ENCODE data around the gene OCIAD2. TPM values are rescaled to one million over a fixed set of nuclear protein-coding genes. Genes with fewer than 3 reads are reported as not detected.
A peak's percentile ranks its signal among the peaks of the same experiment; 100 is the strongest.

The OCIAD2 gene
- 169 and 255 TPM in 2 replicates for total RNA-seq (2014; rRNA removed)
- Bru-seq, nascent RNA: percentile 75 among the genes with signal in this experiment
- percentile 68 among the genes with signal in this experiment for BruChase-seq, experiment 1, labeled RNA remaining after a 6-hour chase
- percentile 62 among the genes with signal in this experiment for BruChase-seq, experiment 2, labeled RNA remaining after a 2-hour chase
- long read RNA-seq, transcript OCIAD2-204 (6 exons, 812 nt): minor isoform, 15 of 176 reads
- long read RNA-seq, transcript OCIAD2-201 (6 exons, 636 nt): minor isoform, 6 of 176 reads
- long read RNA-seq, transcript OCIAD2-205 (7 exons, 1,163 nt): major isoform, 129 of 176 reads
- long read RNA-seq, partial matches to known transcripts: 21 of 176 reads
- long read RNA-seq, other reads (novel, unspliced or antisense): 4 of 176 reads

- ChIA-PET CTCF (no interaction called here), POLR2A (ENCODE audit: unreplicated experiment) (no interaction called here)
- Histone ChIP-seq H3K9me2 (replicated peaks; ENCODE audit: low read length) (no peaks in the 10 kb centered on the region), H3K36me3 (ENCODE audit: low read depth, low read length) (peaks cover 14% of the 10 kb centered on the region), H3K4me1 (ENCODE audit: insufficient read depth, low read length) (peaks cover 42% of the 10 kb centered on the region), H3F3A (ENCODE audit: low read length, unreplicated experiment) (no peaks in the 10 kb centered on the region), H3K4me2 (ENCODE audit: low read length) (peak within 1 kb of the TSS; percentile 96), H3K4me3 (ENCODE audit: low read length) (peak within 1 kb of the TSS; percentile 94), H3K9ac (ENCODE audit: low read length) (peak within 1 kb of the TSS; percentile 77), H2AFZ (ENCODE audit: low read length) (peak within 1 kb of the TSS; percentile 92), H3K27ac (ENCODE audit: low read length) (peak within 1 kb of the TSS; percentile 25), H3K79me2 (ENCODE audit: low read length) (peaks cover 31% of the 10 kb centered on the region), H4K20me1 (ENCODE audit: low read length) (no peaks in the 10 kb centered on the region), H3K27me3 (ENCODE audit: low read length) (no peaks in the 10 kb centered on the region), H3K9me3 (ENCODE audit: low read length) (no peaks in the 10 kb centered on the region)
- ATAC-seq (peak; percentile 54), DNase-seq (peak; percentile 66)
- no peak for TF ChIP-seq EZH2phosphoT487 (IDR thresholded peaks at IDR 0.05; ENCODE audit: borderline replicate concordance, low read length)
- TF ChIP-seq CTCF (conservative IDR thresholded peaks at IDR 0.05; ENCODE audit: low read depth, low read length): peak; percentile 45
- no peak for TF ChIP-seq EZH2 (IDR thresholded peaks at IDR 0.05; ENCODE audit: low read length, unreplicated experiment)
- intact Hi-C loops (cut with micrococcal nuclease): loop anchor here (5.0 to 10.0 kb wide), 2 partner anchors 52 to 129 kb away; no protein-coding TSS in a partner anchor
- BruUV-seq (replicated peaks): no TSS peak
Measured at GRCh38 chr4:48906206-48907173, at the start of gene OCIAD2. OCIAD2 (minus strand) TSS chr4:48906774; CDS start chr4:48904549, 2,225 bp downstream.

- Histone ChIP-seq H3K4me1 (ENCODE audit: insufficient read depth, low read length) (peaks cover 46% of the 10 kb centered on the region), H3K79me2 (ENCODE audit: low read length) (no peaks in the 10 kb centered on the region), H2AFZ (ENCODE audit: low read length) (peak overlapping the region; percentile 80), H3K9me3 (ENCODE audit: low read length) (no peaks in the 10 kb centered on the region), H3F3A (ENCODE audit: low read length, unreplicated experiment) (peaks cover 5% of the 10 kb centered on the region), H3K36me3 (ENCODE audit: low read depth, low read length) (no peaks in the 10 kb centered on the region), H3K4me3 (ENCODE audit: low read length) (peak overlapping the region; percentile 55), H3K27me3 (ENCODE audit: low read length) (no peaks in the 10 kb centered on the region), H3K9ac (ENCODE audit: low read length) (peak overlapping the region; percentile 44), H4K20me1 (ENCODE audit: low read length) (no peaks in the 10 kb centered on the region), H3K27ac (ENCODE audit: low read length) (peak overlapping the region; percentile 91), H3K9me2 (replicated peaks; ENCODE audit: low read length) (no peaks in the 10 kb centered on the region), H3K4me2 (ENCODE audit: low read length) (peak overlapping the region; percentile 82)
- ChIA-PET POLR2A (ENCODE audit: unreplicated experiment) (no interaction called here), CTCF (no interaction called here)
- DNase-seq (peak; percentile 57), ATAC-seq (peak; percentile 78)
- no TSS peak for BruUV-seq (replicated peaks)
- no peak for TF ChIP-seq EZH2phosphoT487 (IDR thresholded peaks at IDR 0.05; ENCODE audit: borderline replicate concordance, low read length)
- TF ChIP-seq CTCF (conservative IDR thresholded peaks at IDR 0.05; ENCODE audit: low read depth, low read length): no peak
- no peak for TF ChIP-seq EZH2 (IDR thresholded peaks at IDR 0.05; ENCODE audit: low read length, unreplicated experiment)
- intact Hi-C loops (cut with micrococcal nuclease): loop anchor here (1.0 kb wide), 1 partner anchor 10 kb away; no protein-coding TSS in a partner anchor
Measured at GRCh38 chr4:48954314-48954713, 47.7 kb upstream of the OCIAD2 start.
